Common myeloid progenitor, CD34-positive (primary cell): Measurements from ENCODE around the gene SPPL2B.
"Not testable (repeated sequence)": the region's sequence is repeated elsewhere in the genome, so short reads cannot be mapped to it uniquely, and the experiment has no call there.

ENCODE experiments used
- CTCF ChIA-PET: fragments of 350-600 bp; sonication (Branson Sonifier 250); formaldehyde crosslinking; loops from one replicate; lab custom pipeline; 2021; ENCODE audit warnings: antibody characterized with exemption; lab: Charles Lee
- POLR2A ChIA-PET: fragments of 350-600 bp; sonication (Branson Sonifier 250); formaldehyde crosslinking; loops from one replicate; lab custom pipeline; 2021; ENCODE audit warnings: antibody characterized with exemption; lab: Charles Lee
- DNase-seq, 3 donors: peaks; one replicate each; pipeline versions ENCODE4 v3.0.0 to v3.0.0-alpha.2; 2013
- H3K27ac ChIP-seq, 2 experiments: 1 replicate in 1 of 2; 2 replicates in 1 of 2; pipeline ENCODE4 v1.7.0; 2013; ENCODE audit warnings: inconsistent platforms in 2 of 2, low read length in 2 of 2, mild to moderate bottlenecking in 2 of 2, low read depth in 1 of 2, moderate library complexity in 1 of 2; ENCODE audit not compliant: severe bottlenecking in 2 of 2, insufficient read depth in 1 of 2, poor library complexity in 1 of 2
- H3K27me3 ChIP-seq, 5 experiments: replicated peaks in 2 of 5; 1 replicate in 3 of 5; 2 replicates in 2 of 5; pipeline versions ENCODE4 v1.6.1 to v1.7.0; 2013; ENCODE audit warnings: low read length in 4 of 5, mild to moderate bottlenecking in 2 of 5, moderate library complexity in 2 of 5, inconsistent platforms in 1 of 5; ENCODE audit not compliant: insufficient read depth in 5 of 5, control insufficient read depth in 4 of 5
- H3K36me3 ChIP-seq, 4 experiments: 1 replicate in 2 of 4; 2 replicates in 2 of 4; pipeline versions ENCODE4 v1.6.1 to v1.7.0; 2013; ENCODE audit warnings: low read length in 3 of 4, control low read depth in 1 of 4, mild to moderate bottlenecking in 1 of 4; ENCODE audit not compliant: control insufficient read depth in 4 of 4, insufficient read depth in 4 of 4
- H3K4me1 ChIP-seq, 4 experiments: 1 replicate in 3 of 4; 2 replicates in 1 of 4; pipeline versions ENCODE4 v1.6.1 to v1.7.1; 2013; ENCODE audit warnings: low read length in 3 of 4, mild to moderate bottlenecking in 3 of 4, control low read depth in 1 of 4, inconsistent platforms in 1 of 4, moderate library complexity in 1 of 4; ENCODE audit not compliant: control insufficient read depth in 4 of 4, insufficient read depth in 4 of 4; ENCODE audit errors: control extremely low read depth in 1 of 4
- H3K4me3 ChIP-seq, 7 experiments: 1 replicate in 4 of 7; 2 replicates in 3 of 7; pipeline versions ENCODE4 v1.5.1 to v1.7.0; 2013; ENCODE audit warnings: mild to moderate bottlenecking in 7 of 7, low read length in 6 of 7, moderate library complexity in 6 of 7, inconsistent platforms in 2 of 7, low read depth in 2 of 7, control low read depth in 1 of 7; ENCODE audit not compliant: insufficient read depth in 4 of 7, control insufficient read depth in 1 of 7; ENCODE audit errors: extremely low read depth in 1 of 7
- H3K9me3 ChIP-seq, 5 experiments: 1 replicate in 4 of 5; 2 replicates in 1 of 5; pipeline versions ENCODE4 v1.6.1 to v1.7.1; 2013; ENCODE audit warnings: low read length in 4 of 5, mild to moderate bottlenecking in 2 of 5, inconsistent platforms in 1 of 5, low read depth in 1 of 5, moderate library complexity in 1 of 5; ENCODE audit not compliant: control insufficient read depth in 4 of 5, insufficient read depth in 2 of 5; ENCODE audit errors: control extremely low read depth in 1 of 5
- WGBS: methylation state at CpG from one replicate; pipeline ENCODE4 v1.1.5; 2013; ENCODE audit not compliant: insufficient coverage; 5-methylcytosine and 5-hydroxymethylcytosine counted together

The SPPL2B gene

GRCh38 chr19:2345076-2345475, 16.6 kb downstream of the SPPL2B start:
- peaks cover 7 to 44% (median 27%) of the 10 kb centered on the region in 4 experiments for H3K36me3 ChIP-seq
- POLR2A ChIA-PET = no interaction called here
- CTCF ChIA-PET = no interaction called here
- no peak for DNase-seq
- 98% methylated on average over 17 of the region's 17 CpGs for WGBS
- H3K4me3 ChIP-seq = no peak overlapping the region
- H3K27ac ChIP-seq = peak overlapping the region; percentile 40 to 84
- peaks cover 0 to 60% (median 35%) of the 10 kb centered on the region in 4 experiments for H3K4me1 ChIP-seq
- no peaks in the 10 kb centered on the region for H3K9me3 ChIP-seq
- H3K27me3 ChIP-seq = no peaks in the 10 kb centered on the region

GRCh38 chr19:2345794-2346663, 17.5 kb downstream of the SPPL2B start:
- Histone ChIP-seq H3K4me1 (peaks cover 0 to 50% (median 29%) of the 10 kb centered on the region in 4 experiments), H3K36me3 (peaks cover 12 to 44% (median 27%) of the 10 kb centered on the region in 4 experiments), H3K27me3 (no peaks in the 10 kb centered on the region), H3K4me3 (peak overlapping the region in 1 of 7 experiments; percentile 10), H3K27ac (peak overlapping the region; percentile 40 to 84), H3K9me3 (no peaks in the 10 kb centered on the region)
- WGBS = 46% methylated on average over 18 of the region's 25 CpGs
- peak; percentile 76 to 90 (median 87) for DNase-seq
- POLR2A ChIA-PET = interaction anchor here (1.0 to 1.1 kb wide), 2 partner anchors 13 to 21 kb away, joined by 4 to 6 read pairs; no protein-coding TSS in a partner anchor
- CTCF ChIA-PET = interaction anchor here (0.7 to 1.9 kb wide), 4 partner anchors 8 to 48 kb away, joined by 3 to 4 read pairs (median 4); no protein-coding TSS in a partner anchor

GRCh38 chr19:2349818-2350217, 21.3 kb downstream of the SPPL2B start:
- H3K4me3 ChIP-seq, H3K9me3 ChIP-seq, DNase-seq, H3K27me3 ChIP-seq, POLR2A ChIA-PET, H3K27ac ChIP-seq: not testable (repeated sequence)
- CTCF ChIA-PET = interaction anchor here (1.6 kb wide), 1 partner anchor 16 kb away, joined by 3 read pairs; no protein-coding TSS in a partner anchor
- peaks cover 0 to 17% (median 8%) of the 10 kb centered on the region in 4 experiments for H3K4me1 ChIP-seq
- WGBS = 97% methylated on average over 24 of the region's 24 CpGs
- peaks cover 14 to 68% (median 34%) of the 10 kb centered on the region in 4 experiments for H3K36me3 ChIP-seq

GRCh38 chr19:2350656-2351055, 22.2 kb downstream of the SPPL2B start:
- no peak for DNase-seq
- POLR2A ChIA-PET = no interaction called here
- Histone ChIP-seq H3K27ac (no peak overlapping the region), H3K27me3 (no peaks in the 10 kb centered on the region), H3K4me1 (peaks cover 0 to 12% (median 3%) of the 10 kb centered on the region in 4 experiments), H3K4me3 (no peak overlapping the region), H3K9me3 (no peaks in the 10 kb centered on the region), H3K36me3 (peaks cover 14 to 71% (median 32%) of the 10 kb centered on the region in 4 experiments)
- CTCF ChIA-PET = interaction anchor here (1.6 kb wide), 1 partner anchor 15 kb away, joined by 3 read pairs; no protein-coding TSS in a partner anchor
- WGBS = 97% methylated on average over 16 of the region's 16 CpGs

GRCh38 chr19:2351591-2351990, 23.1 kb downstream of the SPPL2B start:
- no peak overlapping the region for H3K27ac ChIP-seq
- H3K27me3 ChIP-seq = no peaks in the 10 kb centered on the region
- POLR2A ChIA-PET = no interaction called here
- CTCF ChIA-PET = interaction anchor here (1.6 kb wide), 1 partner anchor 14 kb away, joined by 3 read pairs; no protein-coding TSS in a partner anchor
- no peaks in the 10 kb centered on the region for H3K9me3 ChIP-seq
- H3K4me3 ChIP-seq = no peak overlapping the region
- no peak for DNase-seq
- WGBS = over 99% methylated on average over 23 of the region's 28 CpGs
- peaks cover 0 to 5% (median 0%) of the 10 kb centered on the region in 4 experiments for H3K4me1 ChIP-seq
- peaks cover 14 to 73% (median 33%) of the 10 kb centered on the region in 4 experiments for H3K36me3 ChIP-seq

DNA sequence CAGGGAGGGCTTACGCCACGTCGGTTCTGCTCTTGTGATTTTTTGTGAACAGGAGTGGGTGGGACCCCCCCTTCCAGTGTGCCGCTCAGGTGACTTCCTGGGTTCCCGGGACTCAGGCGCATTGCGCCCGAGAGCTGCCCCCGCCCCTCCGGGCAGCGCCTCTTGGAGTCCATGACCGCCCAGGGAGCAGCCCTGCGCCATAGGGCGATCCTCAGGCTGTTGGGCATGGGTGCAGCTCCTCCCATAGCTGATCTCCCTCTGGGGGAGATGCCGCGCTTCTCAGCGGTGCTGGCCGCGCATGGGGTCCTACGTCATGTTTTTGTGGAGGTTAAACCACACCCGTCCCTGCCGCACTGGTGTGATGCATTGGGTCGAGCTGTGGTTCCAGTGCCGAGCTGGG, 23.6 kb downstream of the SPPL2B start:
- CTCF ChIA-PET = no interaction called here
- H3K4me1 ChIP-seq = peaks cover 0 to 4% (median 0%) of the 10 kb centered on the region in 4 experiments
- 98% methylated on average over 23 of the region's 24 CpGs for WGBS
- DNase-seq = no peak
- POLR2A ChIA-PET = no interaction called here
- H3K36me3 ChIP-seq = peaks cover 14 to 68% (median 31%) of the 10 kb centered on the region in 4 experiments
- no peak overlapping the region for H3K27ac ChIP-seq
- no peaks in the 10 kb centered on the region for H3K9me3 ChIP-seq
- H3K27me3 ChIP-seq = no peaks in the 10 kb centered on the region
- no peak overlapping the region for H3K4me3 ChIP-seq
